IMR-90 (cell line): ENCODE measurements around the gene TIAM1. TPM values are rescaled to one million over a fixed set of nuclear protein-coding genes. Genes with fewer than 3 reads are reported as not detected.

Source experiments
- ATAC-seq: fragments of 200-7000 bp; cut with Tn5 transposase; 2 replicates; pipeline ENCODE4 v1.9.1; 2020; ENCODE audit warnings: low read depth, mild to moderate bottlenecking, moderate library complexity
- BruUV-seq: library from RNA; stranded (reverse); fragments of 400-500 nt; replicated peaks from 2 replicates; lab custom pipeline; 2021; lab: Mats Ljungman, UMichigan
- CTCF ChIA-PET: fragments of 300-600 bp; formaldehyde crosslinking; extraction: SDS; loops from one replicate; lab custom pipeline; 2021; ENCODE audit warnings: antibody characterized with exemption; lab: Yijun Ruan, JAX
- POLR2A ChIA-PET: fragments of 300-600 bp; sonication (Branson Sonifier 250); formaldehyde crosslinking; loops from one replicate; lab custom pipeline; 2022; ENCODE audit warnings: antibody characterized with exemption; ENCODE audit not compliant: unreplicated experiment; lab: Charles Lee
- DNase-seq: peaks from one replicate; pipeline ENCODE4 v3.0.0; 2013
- H2AFZ ChIP-seq: replicated peaks from 2 replicates; pipeline ENCODE3; 2013; ENCODE audit warnings: low read length, mild to moderate bottlenecking; ENCODE audit not compliant: poor library complexity
- H2AK5ac ChIP-seq: 2 replicates; pipeline ENCODE4 v1.6.1; 2013; ENCODE audit warnings: low read depth, low read length, inconsistent platforms
- H2AK9ac ChIP-seq: replicated peaks from 2 replicates; pipeline ENCODE3; 2013; ENCODE audit warnings: mild to moderate bottlenecking, low read depth, low read length, moderate library complexity; ENCODE audit not compliant: poor library complexity
- H2BK120ac ChIP-seq: 2 replicates; pipeline ENCODE4 v1.6.1; 2013; ENCODE audit warnings: low read depth, low read length, inconsistent platforms
- H2BK15ac ChIP-seq: 3 replicates; pipeline ENCODE4 v1.6.1; 2013; ENCODE audit warnings: low read depth, low read length, inconsistent platforms
- H2BK20ac ChIP-seq: 2 replicates; pipeline ENCODE4 v1.6.1; 2013; ENCODE audit warnings: low read depth, mild to moderate bottlenecking, inconsistent platforms, low read length, moderate library complexity
- H2BK5ac ChIP-seq: 2 replicates; pipeline ENCODE4 v1.6.1; 2013; ENCODE audit warnings: mild to moderate bottlenecking, low read depth, low read length, inconsistent platforms; ENCODE audit not compliant: poor library complexity, severe bottlenecking
- H3K14ac ChIP-seq: replicated peaks from 2 replicates; pipeline ENCODE4 v1.6.1; 2013; ENCODE audit warnings: low read depth, low read length, inconsistent platforms
- H3K18ac ChIP-seq: 2 replicates; pipeline ENCODE4 v1.6.1; 2013; ENCODE audit warnings: low read depth, low read length, control low read depth
- H3K23ac ChIP-seq: 2 replicates; pipeline ENCODE4 v1.6.1; 2013; ENCODE audit warnings: low read depth, low read length, inconsistent platforms
- H3K27ac ChIP-seq: 2 replicates; pipeline ENCODE4 v1.5.1; 2013; ENCODE audit warnings: mild to moderate bottlenecking, control low read depth, low read length; ENCODE audit not compliant: insufficient read depth
- H3K27me3 ChIP-seq: 2 replicates; pipeline ENCODE4 v1.6.1; 2013; ENCODE audit warnings: low read length; ENCODE audit not compliant: control insufficient read depth, insufficient read depth
- H3K36me3 ChIP-seq: 2 replicates; pipeline ENCODE4 v1.6.1; 2013; ENCODE audit warnings: low read length, mixed read lengths; ENCODE audit not compliant: control insufficient read depth, insufficient read depth
- H3K4ac ChIP-seq: 2 replicates; pipeline ENCODE4 v1.6.1; 2013; ENCODE audit warnings: low read depth, low read length, inconsistent platforms
- H3K4me1 ChIP-seq: 2 replicates; pipeline ENCODE4 v1.6.1; 2013; ENCODE audit warnings: low read length, mixed read lengths; ENCODE audit not compliant: control insufficient read depth, insufficient read depth
- H3K4me2 ChIP-seq: 2 replicates; pipeline ENCODE4 v1.6.1; 2013; ENCODE audit warnings: low read depth, mild to moderate bottlenecking, control low read depth, low read length, moderate library complexity
- H3K4me3 ChIP-seq: 2 replicates; pipeline ENCODE4 v1.5.1; 2013; ENCODE audit warnings: low read depth, mild to moderate bottlenecking, control low read depth, low read length, moderate library complexity; ENCODE audit not compliant: insufficient read depth
- H3K56ac ChIP-seq: 2 replicates; pipeline ENCODE4 v1.6.1; 2013; ENCODE audit warnings: low read length, inconsistent platforms; ENCODE audit not compliant: insufficient read depth; ENCODE audit errors: extremely low read depth
- H3K79me1 ChIP-seq, 2 experiments: 2 replicates each; pipeline ENCODE4 v1.6.1; 2013; ENCODE audit warnings: low read length in 2 of 2, inconsistent platforms in 1 of 2, low read depth in 1 of 2
- H3K9ac ChIP-seq: 2 replicates; pipeline ENCODE4 v1.6.1; 2013; ENCODE audit warnings: low read depth, low read length, control low read depth
- H3K9me1 ChIP-seq: 2 replicates; pipeline ENCODE4 v1.6.1; 2013; ENCODE audit warnings: low read length, inconsistent platforms; ENCODE audit not compliant: insufficient read depth
- H3K9me3 ChIP-seq: 2 replicates; pipeline ENCODE4 v1.6.1; 2013; ENCODE audit warnings: low read length; ENCODE audit not compliant: control insufficient read depth, insufficient read depth
- H4K20me1 ChIP-seq: 2 replicates; pipeline ENCODE4 v1.6.1; 2013; ENCODE audit warnings: low read length, inconsistent platforms; ENCODE audit not compliant: insufficient read depth
- H4K5ac ChIP-seq: 2 replicates; pipeline ENCODE4 v1.6.1; 2013; ENCODE audit warnings: mild to moderate bottlenecking, low read depth, low read length, control low read depth
- H4K8ac ChIP-seq, 2 experiments: 2 replicates each; pipeline ENCODE4 v1.6.1; 2013; ENCODE audit warnings: low read depth in 2 of 2, low read length in 2 of 2, control low read depth in 1 of 2, inconsistent platforms in 1 of 2
- H4K91ac ChIP-seq: 2 replicates; pipeline ENCODE4 v1.6.1; 2013; ENCODE audit warnings: low read depth, low read length, inconsistent platforms; ENCODE audit not compliant: insufficient read depth
- BHLHE40 ChIP-seq: fragments of 150-350 bp; IDR thresholded peaks from 2 replicates; pipeline ENCODE4 v1.6.1; 2016; ENCODE audit warnings: mild to moderate bottlenecking, low read depth, low read length
- CEBPB ChIP-seq: IDR thresholded peaks from 2 replicates; pipeline ENCODE4 v1.6.1; 2012; ENCODE audit warnings: low read depth, low read length, improper control_type of control experiment
- CHD1 ChIP-seq: IDR thresholded peaks from 2 replicates; pipeline ENCODE4 v1.6.1; 2012; ENCODE audit warnings: low read depth, low read length, improper control_type of control experiment
- FOS ChIP-seq: fragments of 150-350 bp; IDR thresholded peaks from 2 replicates; pipeline ENCODE4 v1.6.1; 2016; ENCODE audit warnings: low read depth, low read length
- MAFK ChIP-seq: IDR thresholded peaks from 2 replicates; pipeline ENCODE4 v1.6.1; 2012; ENCODE audit warnings: low read depth, low read length, improper control_type of control experiment
- MAZ ChIP-seq: IDR thresholded peaks from 2 replicates; pipeline ENCODE4 v1.6.1; 2012; ENCODE audit warnings: low read depth, mild to moderate bottlenecking, low read length, improper control_type of control experiment, moderate library complexity, borderline replicate concordance
- MXI1 ChIP-seq: IDR thresholded peaks from 2 replicates; pipeline ENCODE4 v1.6.1; 2012; ENCODE audit warnings: low read depth, mild to moderate bottlenecking, low read length, moderate library complexity, borderline replicate concordance
- NFE2L2 ChIP-seq: fragments of 150-350 bp; IDR thresholded peaks from 2 replicates; pipeline ENCODE4 v1.6.1; 2016; ENCODE audit warnings: low read depth, mild to moderate bottlenecking, low read length
- POLR2A ChIP-seq: IDR thresholded peaks from 2 replicates; pipeline ENCODE4 v1.6.1; 2012; ENCODE audit warnings: mild to moderate bottlenecking, low read depth, low read length
- RAD21 ChIP-seq: IDR thresholded peaks from 2 replicates; pipeline ENCODE4 v1.6.1; 2012; ENCODE audit warnings: low read length, improper control_type of control experiment
- RCOR1 ChIP-seq: IDR thresholded peaks from 2 replicates; pipeline ENCODE4 v1.6.1; 2012; ENCODE audit warnings: mild to moderate bottlenecking, low read length, improper control_type of control experiment; ENCODE audit not compliant: insufficient replicate concordance
- RFX5 ChIP-seq: IDR thresholded peaks from 2 replicates; pipeline ENCODE4 v1.8.0; 2012; ENCODE audit warnings: low read depth, mild to moderate bottlenecking, low read length, moderate library complexity
- SMC3 ChIP-seq: fragments of 150-350 bp; IDR thresholded peaks from 2 replicates; pipeline ENCODE4 v1.6.1; 2016; ENCODE audit warnings: low read depth, mild to moderate bottlenecking, antibody characterized with exemption, low read length, moderate library complexity
- WGBS, 2 experiments: methylation state at CpG; one replicate each; pipeline versions ENCODE4 v1.1.5 to v1.1.7; 2013; ENCODE audit warnings: missing lambda C conversion rate in 2 of 2; ENCODE audit not compliant: insufficient read length in 1 of 2; ENCODE audit errors: extremely low coverage in 2 of 2; 5-methylcytosine and 5-hydroxymethylcytosine counted together
- dilution Hi-C: fragments of 300-500 bp; cut with HindIII; formaldehyde crosslinking; loops from one replicate; pipeline ENCODE4 v1.14.3; 2018; ENCODE audit warnings: low sequenced_read_pairs; ENCODE audit not compliant: unreplicated experiment
- in situ Hi-C: fragments of 300-500 bp; cut with MboI; formaldehyde crosslinking; loops from 3 replicates; pipeline ENCODE4 v1.14.3; 2019; ENCODE audit warnings: low sequenced_read_pairs, inconsistent platforms, mixed read lengths
- intact Hi-C: fragments of 100-400 bp; cut with micrococcal nuclease; formaldehyde crosslinking; loops from 2 replicates; pipeline ENCODE4 v1.10.0; 2022
- polyA plus RNA-seq, 3 experiments: library from polyadenylated mRNA; depleted of rRNA; stranded (reverse); fragments of >200 nt; gene quantifications; 2 replicates each; pipeline ENCODE4 v1.2.3, GENCODE V29; 2012; ENCODE audit warnings: low replicate concordance in 1 of 3
- total RNA-seq: library from RNA; depleted of rRNA; stranded (reverse); fragments of >200 nt; gene quantifications from 2 replicates; pipeline ENCODE4 v1.2.3, GENCODE V29; 2012
- TF ChIP-seq, protein P1 (sequence below): fragments of 150-350 bp; IDR thresholded peaks from 2 replicates; pipeline ENCODE4 v1.6.1; 2016; ENCODE audit warnings: low read depth, mild to moderate bottlenecking, low read length, moderate library complexity, borderline replicate concordance
- TF ChIP-seq, protein P2 (sequence below): conservative IDR thresholded peaks from 2 replicates; pipeline ENCODE4 v1.5.1; 2012; ENCODE audit warnings: mild to moderate bottlenecking, low read depth, low read length, improper control_type of control experiment
- TF ChIP-seq, protein P3 (sequence below): fragments of 150-350 bp; IDR thresholded peaks from 2 replicates; pipeline ENCODE4 v1.6.1; 2017; ENCODE audit warnings: mild to moderate bottlenecking, antibody characterized with exemption, low read length, low read depth

The TIAM1 gene
- total and polyA plus RNA-seq, 2 of the 4 experiments (the other 2 are of a cell fraction): 2.9 to 9.3 TPM

DNA sequence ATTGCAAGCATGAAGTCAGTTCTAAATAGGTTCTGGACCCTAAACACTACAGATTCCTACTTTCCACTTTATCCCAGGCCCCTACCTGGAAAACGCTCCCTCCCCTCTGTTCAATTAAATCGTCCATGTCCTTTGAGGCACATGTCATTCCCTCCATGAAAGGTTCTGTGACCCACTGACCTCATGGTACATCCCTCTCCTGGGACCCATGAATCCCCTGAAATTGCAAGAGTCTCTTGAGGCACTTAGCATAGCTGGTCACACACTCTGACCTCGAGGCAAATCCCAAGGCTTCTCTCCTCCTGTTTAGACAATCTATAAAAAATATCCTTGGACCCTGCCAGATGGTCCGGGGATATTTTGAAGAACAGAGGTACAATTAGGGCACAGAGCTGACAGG lies 271.5 kb downstream of the TIAM1 start:
- dilution Hi-C loops (no loop called here), intact Hi-C loops (no loop called here), in situ Hi-C loops (no loop called here)
- Histone ChIP-seq H3K14ac (no peak overlapping the region), H3K9me3 (no peaks in the 10 kb centered on the region), H3K4me3 (no peak overlapping the region), H2BK120ac (no peak overlapping the region), H3K56ac (no peak overlapping the region), H3K23ac (no peak overlapping the region), H2BK5ac (no peak overlapping the region), H3K4me1 (peaks cover 2% of the 10 kb centered on the region; the same call in 1 of the 2 replicates), H4K20me1 (no peaks in the 10 kb centered on the region), H2AK9ac (no peak overlapping the region), H2AFZ (no peak overlapping the region), H4K8ac (no peak overlapping the region), H3K4ac (no peak overlapping the region), H3K4me2 (peak overlapping the region; percentile 13; the same call in 1 of the 2 replicates), H4K5ac (no peak overlapping the region), H3K27ac (no peak overlapping the region), H3K27me3 (no peaks in the 10 kb centered on the region), H2BK15ac (no peak overlapping the region), H4K91ac (no peak overlapping the region), H3K36me3 (no peaks in the 10 kb centered on the region), H2AK5ac (no peak overlapping the region), H3K79me1 (no peaks in the 10 kb centered on the region), H3K9ac (no peak overlapping the region), H2BK20ac (no peak overlapping the region), H3K18ac (peak overlapping the region; percentile 4; the same call in 1 of the 2 replicates), H3K9me1 (no peaks in the 10 kb centered on the region)
- ChIA-PET POLR2A (no interaction called here), CTCF (no interaction called here)
- BruUV-seq: no TSS peak
- DNase-seq: no peak
- TF ChIP-seq MAFK: no peak
- no peak for TF ChIP-seq CHD1
- TF ChIP-seq RFX5: no peak
- no peak for TF ChIP-seq POLR2A
- no peak for TF ChIP-seq RAD21
- TF ChIP-seq BHLHE40: no peak
- TF ChIP-seq FOS: no peak
- no peak for TF ChIP-seq CEBPB
- TF ChIP-seq, protein P1, sequence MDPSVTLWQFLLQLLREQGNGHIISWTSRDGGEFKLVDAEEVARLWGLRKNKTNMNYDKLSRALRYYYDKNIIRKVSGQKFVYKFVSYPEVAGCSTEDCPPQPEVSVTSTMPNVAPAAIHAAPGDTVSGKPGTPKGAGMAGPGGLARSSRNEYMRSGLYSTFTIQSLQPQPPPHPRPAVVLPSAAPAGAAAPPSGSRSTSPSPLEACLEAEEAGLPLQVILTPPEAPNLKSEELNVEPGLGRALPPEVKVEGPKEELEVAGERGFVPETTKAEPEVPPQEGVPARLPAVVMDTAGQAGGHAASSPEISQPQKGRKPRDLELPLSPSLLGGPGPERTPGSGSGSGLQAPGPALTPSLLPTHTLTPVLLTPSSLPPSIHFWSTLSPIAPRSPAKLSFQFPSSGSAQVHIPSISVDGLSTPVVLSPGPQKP: no peak
- TF ChIP-seq, protein P2, sequence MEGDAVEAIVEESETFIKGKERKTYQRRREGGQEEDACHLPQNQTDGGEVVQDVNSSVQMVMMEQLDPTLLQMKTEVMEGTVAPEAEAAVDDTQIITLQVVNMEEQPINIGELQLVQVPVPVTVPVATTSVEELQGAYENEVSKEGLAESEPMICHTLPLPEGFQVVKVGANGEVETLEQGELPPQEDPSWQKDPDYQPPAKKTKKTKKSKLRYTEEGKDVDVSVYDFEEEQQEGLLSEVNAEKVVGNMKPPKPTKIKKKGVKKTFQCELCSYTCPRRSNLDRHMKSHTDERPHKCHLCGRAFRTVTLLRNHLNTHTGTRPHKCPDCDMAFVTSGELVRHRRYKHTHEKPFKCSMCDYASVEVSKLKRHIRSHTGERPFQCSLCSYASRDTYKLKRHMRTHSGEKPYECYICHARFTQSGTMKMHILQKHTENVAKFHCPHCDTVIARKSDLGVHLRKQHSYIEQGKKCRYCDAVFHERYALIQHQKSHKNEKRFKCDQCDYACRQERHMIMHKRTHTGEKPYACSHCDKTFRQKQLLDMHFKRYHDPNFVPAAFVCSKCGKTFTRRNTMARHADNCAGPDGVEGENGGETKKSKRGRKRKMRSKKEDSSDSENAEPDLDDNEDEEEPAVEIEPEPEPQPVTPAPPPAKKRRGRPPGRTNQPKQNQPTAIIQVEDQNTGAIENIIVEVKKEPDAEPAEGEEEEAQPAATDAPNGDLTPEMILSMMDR: no peak
- TF ChIP-seq SMC3: no peak
- no peak for TF ChIP-seq MXI1
- TF ChIP-seq RCOR1: no peak
- no peak for TF ChIP-seq MAZ
- no peak for TF ChIP-seq NFE2L2
- TF ChIP-seq, protein P3, sequence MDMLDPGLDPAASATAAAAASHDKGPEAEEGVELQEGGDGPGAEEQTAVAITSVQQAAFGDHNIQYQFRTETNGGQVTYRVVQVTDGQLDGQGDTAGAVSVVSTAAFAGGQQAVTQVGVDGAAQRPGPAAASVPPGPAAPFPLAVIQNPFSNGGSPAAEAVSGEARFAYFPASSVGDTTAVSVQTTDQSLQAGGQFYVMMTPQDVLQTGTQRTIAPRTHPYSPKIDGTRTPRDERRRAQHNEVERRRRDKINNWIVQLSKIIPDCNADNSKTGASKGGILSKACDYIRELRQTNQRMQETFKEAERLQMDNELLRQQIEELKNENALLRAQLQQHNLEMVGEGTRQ: no peak
- ATAC-seq: no peak
- 27% methylated on average over 2 of the region's 4 CpGs; no CpG with 5 or more reads in 1 of the 2 experiments for WGBS, 2 experiments
